Stimulated activated CD8-positive, alpha-beta memory T cell treated with anti-CD3 and anti-CD28 coated beads, Interleukin-7, amount 100 ng/mL, for 4 hours (primary cell): ENCODE measurements around the gene GCSH.

Experiments
- DNase-seq, 2 donors: peaks; one replicate each; pipeline ENCODE4 v3.0.0-alpha.2; 2020; ENCODE audit warnings: low read depth in 2 of 2

GCSH gene

DNA sequence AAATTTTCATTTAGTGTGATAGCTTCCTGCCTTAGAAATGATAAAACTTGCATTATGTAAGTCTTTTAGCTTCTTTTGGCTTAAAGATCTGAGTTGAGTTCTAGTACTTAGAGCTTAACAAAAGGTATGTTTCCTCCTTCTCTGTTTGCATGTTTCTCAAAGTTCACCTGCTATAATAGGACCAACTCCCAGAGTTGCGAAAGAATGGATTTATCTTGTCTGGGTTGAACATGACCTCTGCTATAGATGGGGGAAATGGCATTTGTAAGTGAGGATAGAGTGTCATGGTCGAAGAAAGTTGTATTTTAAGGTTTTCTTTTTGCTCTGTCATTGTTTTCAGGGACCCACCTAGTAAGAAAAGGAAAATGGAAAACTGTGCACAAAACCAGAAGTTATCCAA lies 53.4 kb downstream of the GCSH start:
- DNase-seq = no peak

DNA sequence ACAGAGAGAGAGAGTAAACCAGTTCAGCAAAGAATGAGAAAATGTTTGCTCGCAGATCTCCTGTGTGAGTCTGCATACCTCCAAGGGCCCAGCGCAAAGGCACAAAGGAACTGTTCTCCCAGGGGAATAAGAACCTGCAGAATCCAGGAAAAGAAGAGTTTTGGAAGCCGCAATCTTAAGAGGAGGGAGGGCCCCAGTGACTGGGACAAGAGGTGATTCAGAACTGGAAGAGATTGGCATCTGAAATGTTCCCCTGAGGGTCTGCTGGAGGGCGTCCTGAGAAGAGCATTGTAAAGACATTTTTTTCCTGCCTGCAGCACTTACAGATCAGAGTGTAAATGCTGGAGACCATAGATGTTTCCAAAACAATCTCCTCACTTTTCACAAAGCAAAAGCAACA lies 54.5 kb downstream of the GCSH start:
- DNase-seq = no peak

DNA sequence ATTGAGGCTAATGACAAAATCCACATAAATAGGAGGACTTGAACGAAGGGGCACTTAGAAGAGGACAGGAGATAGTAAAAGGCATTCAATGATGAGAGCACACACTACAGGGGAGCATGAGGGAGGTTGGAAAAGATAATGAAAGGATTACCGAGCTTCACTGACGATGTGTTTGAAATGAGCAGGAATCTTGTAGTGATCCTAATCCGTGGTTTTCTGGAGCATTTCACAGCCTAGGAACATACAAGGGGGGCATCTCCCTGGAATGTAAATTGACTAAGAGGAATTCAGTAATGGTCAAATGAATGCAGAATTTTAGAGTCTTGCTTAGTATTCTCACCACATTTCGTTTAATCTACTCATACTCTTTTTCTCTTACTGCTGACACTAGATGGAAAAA lies 55.4 kb downstream of the GCSH start:
- DNase-seq = no peak

DNA sequence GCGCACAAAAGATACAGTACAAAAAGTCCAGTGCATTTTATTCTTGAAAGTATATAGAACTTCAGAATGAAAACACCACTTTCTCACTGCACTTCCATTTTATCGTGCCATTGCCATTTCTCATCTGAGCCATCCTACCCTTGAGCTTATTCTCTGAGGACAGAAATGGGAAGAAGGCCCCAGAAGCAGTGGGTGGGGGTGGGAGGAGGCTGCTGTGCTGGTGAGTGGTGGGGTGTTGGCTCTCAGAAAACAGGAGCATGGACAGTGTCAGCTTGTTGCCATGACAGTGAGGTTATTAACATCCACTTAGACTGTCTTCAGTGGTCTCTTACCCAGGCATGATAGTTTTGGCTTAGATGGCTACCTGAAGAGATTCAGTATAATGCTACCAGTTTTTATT lies 56.1 kb downstream of the GCSH start:
- no peak for DNase-seq

DNA sequence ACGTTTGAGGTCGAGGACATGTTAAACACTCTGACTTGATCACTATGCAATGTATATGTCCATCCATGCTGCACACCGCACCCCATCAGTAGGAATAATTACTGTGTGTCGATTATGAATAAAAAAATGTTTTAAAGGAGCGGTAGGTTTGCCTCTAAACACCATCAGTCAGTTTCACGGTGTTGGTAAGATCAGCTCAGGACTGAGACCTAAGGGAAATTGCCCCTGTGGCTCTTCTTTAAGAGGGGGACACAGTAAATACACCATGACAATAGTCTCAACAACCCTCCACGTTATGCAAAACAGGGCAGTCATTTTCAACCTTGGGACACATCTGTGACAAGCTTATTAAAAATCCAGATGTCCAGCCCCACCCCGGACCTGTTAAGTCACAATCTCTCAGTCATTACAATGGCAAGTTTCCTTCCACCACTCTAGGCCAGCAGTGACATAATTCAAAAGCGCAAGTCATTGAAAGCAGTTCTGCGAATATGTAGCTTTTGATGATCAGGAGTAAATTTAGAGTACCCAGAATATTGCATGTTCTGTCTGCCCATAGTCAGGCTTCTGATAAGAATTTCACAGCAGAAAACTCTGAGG lies 59.3 kb downstream of the GCSH start:
- no peak for DNase-seq

DNA sequence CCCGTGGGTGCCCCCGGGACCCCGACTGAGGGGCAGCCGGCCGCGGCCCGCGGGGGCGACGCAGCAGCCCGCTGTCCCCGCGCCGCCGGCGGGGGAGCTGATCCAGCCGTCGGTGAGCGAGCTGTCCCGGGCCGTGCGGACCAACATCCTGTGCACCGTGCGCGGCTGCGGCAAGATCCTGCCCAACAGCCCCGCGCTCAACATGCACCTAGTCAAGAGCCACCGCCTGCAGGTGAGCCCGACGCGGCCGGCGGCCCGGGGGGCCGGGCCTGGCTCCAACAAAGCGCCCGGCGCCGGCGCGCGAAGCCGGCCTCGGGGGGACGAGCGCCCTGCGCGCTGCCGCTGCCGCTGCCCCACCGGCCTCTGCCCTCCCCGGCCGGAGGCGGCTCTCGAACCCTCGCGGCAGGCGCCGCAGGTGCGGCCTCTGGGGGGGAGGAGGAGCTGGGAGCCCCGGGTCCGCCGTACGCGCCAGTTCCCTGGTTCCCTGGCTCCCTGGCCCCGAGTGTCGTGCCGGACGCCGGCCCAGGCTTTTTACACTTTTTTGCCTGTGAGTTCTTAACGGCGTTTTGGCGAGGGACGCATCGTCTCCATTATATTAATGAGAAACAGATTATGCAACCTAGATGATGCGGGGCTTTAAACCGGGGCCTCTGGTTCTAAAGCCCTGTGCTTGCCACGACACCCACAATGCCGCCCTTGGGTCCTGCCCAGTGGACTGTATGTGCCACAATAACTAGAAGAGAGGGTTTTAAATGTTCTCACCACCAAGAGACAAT lies 60.0 kb downstream of the GCSH start:
- no peak for DNase-seq

DNA sequence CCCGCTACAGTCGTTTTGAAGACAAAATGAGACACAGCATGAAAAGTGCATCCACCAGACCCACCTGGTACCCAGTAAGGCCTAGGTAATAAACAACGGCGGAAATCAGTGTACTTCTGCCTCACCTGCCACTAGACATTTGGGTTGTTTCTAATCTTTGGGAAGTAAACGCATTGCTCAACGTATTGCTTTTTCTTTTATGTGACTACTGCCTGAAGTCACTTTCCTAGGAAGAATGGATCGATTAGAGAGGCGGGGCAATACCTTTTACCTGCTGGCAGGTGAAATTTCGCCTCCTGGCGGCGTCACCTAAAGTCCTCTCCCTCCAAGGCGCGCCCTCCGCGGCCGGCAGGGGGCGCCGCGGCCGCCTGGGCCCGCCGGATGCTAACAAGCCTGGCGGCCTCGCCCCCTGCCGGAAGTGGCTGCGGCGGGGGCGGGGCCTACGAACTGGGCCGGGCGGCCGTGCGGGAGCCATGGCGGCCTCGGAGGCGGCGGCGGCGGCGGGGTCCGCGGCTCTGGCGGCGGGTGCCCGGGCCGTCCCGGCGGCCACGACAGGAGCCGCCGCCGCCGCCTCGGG lies 60.7 kb downstream of the GCSH start, which contains the start of gene ATMIN:
Gene ATMIN, plus strand, starts transcription at position 445 of the 577 bp plus-strand sequence. Its CDS starts 29 bp downstream, at position 474.
- DNase-seq = peak; percentile 65 to 86
